B cell (primary cell): ENCODE measurements around the gene DTD1. TPM values are rescaled to one million over a fixed set of nuclear protein-coding genes. Genes with fewer than 3 reads are reported as not detected.
A peak's percentile ranks its signal among the peaks of the same experiment; 100 is the strongest.

Source experiments
- ATAC-seq: fragments of 200-7000 bp; cut with Tn5 transposase; one replicate; pipeline ENCODE4 v1.10.0; 2021; ENCODE audit warnings: low read depth, mild to moderate bottlenecking, moderate number of reproducible peaks, moderate library complexity
- CTCF ChIA-PET: fragments of 350-600 bp; sonication (Branson Sonifier 250); formaldehyde crosslinking; loops from one replicate; lab custom pipeline; 2021; ENCODE audit warnings: antibody characterized with exemption, inconsistent platforms; lab: Charles Lee
- POLR2A ChIA-PET: fragments of 350-600 bp; sonication (Branson Sonifier 250); formaldehyde crosslinking; loops from one replicate; lab custom pipeline; 2021; ENCODE audit warnings: antibody characterized with exemption; lab: Charles Lee
- DNase-seq: peaks from one replicate; pipeline ENCODE4 v3.0.0; 2013
- H2AFZ ChIP-seq: 2 replicates; pipeline ENCODE4 v1.6.1; 2012; ENCODE audit warnings: mild to moderate bottlenecking, low read depth, low read length; ENCODE audit not compliant: insufficient read depth, poor library complexity, severe bottlenecking
- H3K27ac ChIP-seq, 2 donors: 1 replicate in 1 of 2; 2 replicates in 1 of 2; pipeline ENCODE4 v1.5.1; 2012 to 2013; ENCODE audit warnings: low read length in 2 of 2, mild to moderate bottlenecking in 2 of 2, moderate library complexity in 1 of 2
- H3K27me3 ChIP-seq, 4 experiments: fragments of 200-600 bp in 1 of 4; sonication (generic) in 1 of 4; replicated peaks in 1 of 4; 1 replicate in 2 of 4; 2 replicates in 2 of 4; pipeline versions ENCODE4 v1.6.1 to v1.7.0; 2013 to 2016; ENCODE audit warnings: low read length in 3 of 4, mild to moderate bottlenecking in 2 of 4, mixed read lengths in 1 of 4, moderate library complexity in 1 of 4; ENCODE audit not compliant: insufficient read depth in 4 of 4, control insufficient read depth in 3 of 4; ENCODE audit errors: control extremely low read depth in 1 of 4
- H3K36me3 ChIP-seq, 2 experiments: replicated peaks in 1 of 2; 1 replicate in 1 of 2; 2 replicates in 1 of 2; pipeline versions ENCODE4 v1.6.1 to v1.7.1; 2013; ENCODE audit warnings: low read length in 1 of 2; ENCODE audit not compliant: insufficient read depth in 2 of 2, control insufficient read depth in 1 of 2; ENCODE audit errors: control extremely low read depth in 1 of 2, extremely low read depth in 1 of 2
- H3K4me1 ChIP-seq, 2 donors: fragments of 200-600 bp in 1 of 2; sonication (generic) in 1 of 2; 1 replicate in 1 of 2; 2 replicates in 1 of 2; pipeline versions ENCODE4 v1.5.1 to v1.6.1; 2013 to 2017; ENCODE audit warnings: low read length in 2 of 2; ENCODE audit not compliant: control insufficient read depth in 2 of 2, insufficient read depth in 2 of 2
- H3K4me2 ChIP-seq: replicated peaks from 2 replicates; pipeline ENCODE3; 2012; ENCODE audit warnings: mild to moderate bottlenecking, low read depth, low read length; ENCODE audit not compliant: poor library complexity, severe bottlenecking
- H3K4me3 ChIP-seq, 5 experiments: fragments of 200-600 bp in 1 of 5; sonication (generic) in 1 of 5; 1 replicate in 3 of 5; 2 replicates in 2 of 5; pipeline versions ENCODE4 v1.5.1 to v1.7.0; 2011 to 2016; ENCODE audit warnings: low read length in 4 of 5, mild to moderate bottlenecking in 4 of 5, low read depth in 2 of 5, control low read depth in 1 of 5, moderate library complexity in 1 of 5; ENCODE audit not compliant: insufficient read depth in 1 of 5; ENCODE audit errors: control extremely low read depth in 1 of 5, extremely low read depth in 1 of 5
- H3K79me2 ChIP-seq: fragments of 200-600 bp; sonication (generic); one replicate; pipeline ENCODE4 v1.6.0; 2016; ENCODE audit warnings: low read length; ENCODE audit not compliant: control insufficient read depth, insufficient read depth
- H3K9ac ChIP-seq: fragments of 200-600 bp; sonication (generic); 2 replicates; pipeline ENCODE4 v1.6.1; 2017; ENCODE audit warnings: mild to moderate bottlenecking, low read length, moderate library complexity
- H3K9me3 ChIP-seq, 3 donors: one replicate each; pipeline versions ENCODE4 v1.6.1 to v1.7.1; 2013; ENCODE audit warnings: low read length in 2 of 3; ENCODE audit not compliant: control insufficient read depth in 2 of 3, insufficient read depth in 1 of 3; ENCODE audit errors: control extremely low read depth in 1 of 3
- H4K20me1 ChIP-seq: 2 replicates; pipeline ENCODE4 v1.6.0; 2012; ENCODE audit warnings: mild to moderate bottlenecking, low read length; ENCODE audit not compliant: insufficient read depth, control insufficient read depth, poor library complexity, severe bottlenecking
- H3K27ac Mint-ChIP-seq: one replicate; pipeline ENCODE4 v1.8.0; 2021; ENCODE audit warnings: mixed read lengths
- H3K27me3 Mint-ChIP-seq: one replicate; pipeline ENCODE4 v1.8.0; 2021; ENCODE audit warnings: mixed read lengths
- H3K4me1 Mint-ChIP-seq: one replicate; pipeline ENCODE4 v1.8.0; 2021; ENCODE audit warnings: mixed read lengths
- H3K4me3 Mint-ChIP-seq: one replicate; pipeline ENCODE4 v1.8.0; 2021; ENCODE audit warnings: mixed read lengths
- H3K9me3 Mint-ChIP-seq: one replicate; pipeline ENCODE4 v1.8.0; 2022; ENCODE audit warnings: mixed read lengths; ENCODE audit not compliant: insufficient read depth
- CTCF ChIP-seq: fragments of 200-600 bp; IDR thresholded peaks from one replicate; pipeline ENCODE4 v1.8.0; 2022; ENCODE audit warnings: antibody characterized with exemption, mild to moderate bottlenecking
- EZH2 ChIP-seq: IDR thresholded peaks from 2 replicates; pipeline ENCODE4 v1.6.1; 2012; ENCODE audit warnings: borderline replicate concordance, low read depth, mild to moderate bottlenecking, moderate library complexity, low read length; ENCODE audit not compliant: insufficient read depth, poor library complexity, severe bottlenecking
- WGBS: methylation state at CpG from one replicate; pipeline ENCODE4 v1.1.5; 2013; ENCODE audit warnings: missing lambda C conversion rate; ENCODE audit not compliant: insufficient coverage; 5-methylcytosine and 5-hydroxymethylcytosine counted together
- intact Hi-C: fragments of 100-400 bp; cut with micrococcal nuclease; formaldehyde crosslinking; loops from one replicate; pipeline ENCODE4 v1.10.0; 2022
- polyA plus RNA-seq: library from polyadenylated mRNA; depleted of rRNA; stranded (reverse); fragments of >200 nt; gene quantifications from 2 replicates; pipeline ENCODE4 v1.2.3, GENCODE V29; 2012
- total RNA-seq, 2 donors: library from RNA; stranded (reverse); fragments of 120-200 nt in 1 of 2; gene quantifications; 1 replicate in 1 of 2; 2 replicates in 1 of 2; pipeline versions ENCODE4 v1.2.3 to v1.2.4, GENCODE V29; 2013 to 2022

DTD1 gene
- total and polyA plus RNA-seq, 2 donors (not counting 1 experiment from before 2014, with no cell fraction given), result 18.7 to 20.4 TPM

GRCh38 chr20:18589941-18590674 is 2.3 kb downstream of the DTD1 start:
- no peak overlapping the region for H3K4me2 ChIP-seq
- no peaks in the 10 kb centered on the region for H4K20me1 ChIP-seq
- POLR2A ChIA-PET, result no interaction called here
- no peak for ATAC-seq
- DNase-seq, result no peak
- Mint-ChIP-seq H3K27me3 (no peaks in the 10 kb centered on the region), H3K4me3 (no peak overlapping the region), H3K4me1 (peaks cover 23% of the 10 kb centered on the region), H3K27ac (peak overlapping the region; percentile 37), H3K9me3 (no peaks in the 10 kb centered on the region)
- 89% methylated on average over 2 of the region's 8 CpGs for WGBS
- no peaks in the 10 kb centered on the region for H3K79me2 ChIP-seq
- no peak overlapping the region for H3K4me3 ChIP-seq
- H3K27me3 ChIP-seq, result no peaks in the 10 kb centered on the region
- no peaks in the 10 kb centered on the region for H3K9me3 ChIP-seq
- CTCF ChIA-PET, result interaction anchor here (1.2 kb wide), 1 partner anchor 83 kb away, joined by 5 read pairs; the partner anchor contains the start of gene SEC23B
- peak overlapping the region in 1 of 2 donors; percentile 50 for H3K27ac ChIP-seq
- H2AFZ ChIP-seq, result no peak overlapping the region
- intact Hi-C loops, result loop anchor here (2.0 to 5.0 kb wide), 2 partner anchors 177 to 453 kb away; partner anchors contain the start of genes KAT14 and PET117
- no peak overlapping the region for H3K9ac ChIP-seq
- H3K36me3 ChIP-seq, result no peaks in the 10 kb centered on the region
- peaks cover 17% of the 10 kb centered on the region in 2 donors for H3K4me1 ChIP-seq
- no peak for TF ChIP-seq CTCF
- TF ChIP-seq EZH2, result no peak

GRCh38 chr20:18596270-18596669 is 8.4 kb downstream of the DTD1 start:
- H3K4me2 ChIP-seq, result no peak overlapping the region
- ChIA-PET CTCF (no interaction called here), POLR2A (interaction anchor here (0.6 kb wide), 1 partner anchor 31 kb away, joined by 10 read pairs; no protein-coding TSS in a partner anchor)
- H3K4me1 ChIP-seq, result no peaks in the 10 kb centered on the region
- H3K4me3 ChIP-seq, result no peak overlapping the region
- no peak overlapping the region for H3K27ac ChIP-seq
- H3K9me3 ChIP-seq, result no peaks in the 10 kb centered on the region
- Mint-ChIP-seq H3K9me3 (no peaks in the 10 kb centered on the region), H3K27me3 (no peaks in the 10 kb centered on the region), H3K27ac (no peak overlapping the region), H3K4me3 (no peak overlapping the region), H3K4me1 (no peaks in the 10 kb centered on the region)
- no peaks in the 10 kb centered on the region for H3K27me3 ChIP-seq
- H4K20me1 ChIP-seq, result no peaks in the 10 kb centered on the region
- DNase-seq (no peak), ATAC-seq (no peak)
- peaks cover 0 to 16% of the 10 kb centered on the region in 2 experiments for H3K36me3 ChIP-seq
- H3K79me2 ChIP-seq, result no peaks in the 10 kb centered on the region
- intact Hi-C loops, result no loop called here
- TF ChIP-seq EZH2 (no peak), CTCF (no peak)
- no peak overlapping the region for H3K9ac ChIP-seq
- no peak overlapping the region for H2AFZ ChIP-seq
